A549 (cell line): ENCODE data around the gene XPNPEP2. TPM values are rescaled to one million over a fixed set of nuclear protein-coding genes. Genes with fewer than 3 reads are reported as not detected.

Experiments
- ATAC-seq, 2 experiments: fragments of 200-7000 bp in 1 of 2; fragments of >200 bp in 1 of 2; cut with Nextera tagmentation in 1 of 2; cut with Tn5 transposase in 1 of 2; 3 replicates each; pipeline versions ENCODE4 v1.8.0 to v1.9.1; 2018 to 2020; ENCODE audit warnings: mild to moderate bottlenecking in 1 of 2, moderate library complexity in 1 of 2
- CTCF ChIA-PET: fragments of 300-600 bp; sonication (Branson Sonifier 250); formaldehyde crosslinking; extraction: SDS; loops from one replicate; lab custom pipeline; 2021; ENCODE audit warnings: antibody characterized with exemption, inconsistent platforms; lab: Yijun Ruan, JAX
- POLR2A ChIA-PET: fragments of 350-600 bp; formaldehyde crosslinking; extraction: SDS; loops from one replicate; lab custom pipeline; 2021; ENCODE audit warnings: antibody characterized with exemption, inconsistent platforms; lab: Yijun Ruan, JAX
- DNase-seq, 2 experiments: peaks; one replicate each; pipeline versions ENCODE4 v3.0.0 to v3.0.0-alpha.2; 2011 to 2016; ENCODE audit warnings: low read depth in 1 of 2, low spot score in 1 of 2
- FAIRE-seq: peaks from 2 replicates; lab custom pipeline; 2011; peaks lifted over from hg19 to GRCh38; lab: Jason Lieb, UNC
- H3K27ac ChIP-seq, 2 experiments: fragments of >200 bp; sonication (Bioruptor Twin); formaldehyde crosslinking; 3 replicates each; pipeline ENCODE4 v1.5.1; 2016 to 2017
- H3K4me1 ChIP-seq: fragments of >200 bp; sonication (Bioruptor Twin); formaldehyde crosslinking; 3 replicates; pipeline ENCODE4 v1.6.1; 2016
- H3K4me2 ChIP-seq: fragments of >200 bp; sonication (Bioruptor Twin); formaldehyde crosslinking; 3 replicates; pipeline ENCODE4 v1.6.1; 2016
- H3K4me3 ChIP-seq: fragments of >200 bp; sonication (Bioruptor Twin); formaldehyde crosslinking; 3 replicates; pipeline ENCODE4 v1.5.1; 2016
- H3K9me3 ChIP-seq: fragments of >200 bp; sonication (Bioruptor Twin); formaldehyde crosslinking; 3 replicates; pipeline ENCODE4 v1.6.1; 2016
- ATOH8 ChIP-seq: fragments of 250-450 bp; sonication (Bioruptor Pico); IDR thresholded peaks from 2 replicates; pipeline ENCODE4 v1.5.0; 2020; ENCODE audit warnings: low read depth, mild to moderate bottlenecking, moderate library complexity
- BCL3 ChIP-seq: fragments of >200 bp; sonication (Bioruptor Twin); formaldehyde crosslinking; IDR thresholded peaks from 3 replicates; pipeline ENCODE4 v1.6.1; 2016
- CHD2 ChIP-seq: fragments of 150-350 bp; IDR thresholded peaks from 2 replicates; pipeline ENCODE4 v1.6.1; 2014; ENCODE audit warnings: low read length; ENCODE audit not compliant: partially characterized antibody
- CHD4 ChIP-seq: fragments of 200-600 bp; sonication (generic); IDR thresholded peaks from 2 replicates; pipeline ENCODE4 v1.6.1; 2016; ENCODE audit warnings: antibody characterized with exemption, mild to moderate bottlenecking, borderline replicate concordance
- CTCF ChIP-seq: fragments of >200 bp; sonication (Bioruptor Twin); formaldehyde crosslinking; IDR thresholded peaks from 3 replicates; pipeline ENCODE4 v1.5.1; 2016
- E2F6 ChIP-seq: IDR thresholded peaks from 2 replicates; pipeline ENCODE4 v1.6.1; 2012; ENCODE audit warnings: low read depth, borderline replicate concordance
- ELK1 ChIP-seq: fragments of 150-350 bp; IDR thresholded peaks from 2 replicates; pipeline ENCODE4 v1.6.1; 2014; ENCODE audit warnings: low read depth, mild to moderate bottlenecking, low read length
- EP300 ChIP-seq, 2 experiments: fragments of >200 bp; sonication (Bioruptor Twin); formaldehyde crosslinking; IDR thresholded peaks; 2 replicates in 1 of 2; 3 replicates in 1 of 2; pipeline ENCODE4 v1.6.1; 2016 to 2017
- ESRRA ChIP-seq: fragments of 150-350 bp; IDR thresholded peaks from 2 replicates; pipeline ENCODE4 v1.6.1; 2014; ENCODE audit warnings: mild to moderate bottlenecking, low read length, borderline replicate concordance
- FOSL2 ChIP-seq, 2 experiments: fragments of 450-650 bp in 1 of 2; fragments of >200 bp in 1 of 2; sonication (Bioruptor Twin) in 1 of 2; formaldehyde crosslinking; IDR thresholded peaks; 2 replicates each; pipeline versions ENCODE4 v1.5.0 to v1.6.1; 2016 to 2020; ENCODE audit warnings: mild to moderate bottlenecking in 1 of 2, moderate library complexity in 1 of 2
- GATA3 ChIP-seq: IDR thresholded peaks from 2 replicates; pipeline ENCODE4 v1.6.1; 2012; ENCODE audit warnings: borderline replicate concordance
- HES2 ChIP-seq: fragments of >200 bp; sonication (Bioruptor Twin); formaldehyde crosslinking; IDR thresholded peaks from 2 replicates; pipeline ENCODE4 v1.6.1; 2016
- HOXB13 ChIP-seq: fragments of 250-450 bp; sonication (Bioruptor Pico); IDR thresholded peaks from 2 replicates; pipeline ENCODE4 v1.5.0; 2020; ENCODE audit warnings: low read depth, mild to moderate bottlenecking, moderate library complexity
- HOXB5 ChIP-seq: fragments of 250-450 bp; sonication (Bioruptor Pico); IDR thresholded peaks from 2 replicates; pipeline ENCODE4 v1.5.0; 2020; ENCODE audit warnings: mild to moderate bottlenecking, moderate library complexity
- JUNB ChIP-seq: fragments of >200 bp; sonication (Bioruptor Twin); formaldehyde crosslinking; IDR thresholded peaks from 2 replicates; pipeline ENCODE4 v1.6.1; 2016
- MAZ ChIP-seq: fragments of 150-350 bp; IDR thresholded peaks from 2 replicates; pipeline ENCODE4 v1.6.1; 2014; ENCODE audit warnings: antibody characterized with exemption, low read depth, low read length, borderline replicate concordance
- NR3C1 ChIP-seq: fragments of >200 bp; sonication (Bioruptor Twin); formaldehyde crosslinking; IDR thresholded peaks from 3 replicates; pipeline ENCODE4 v1.6.1; 2017
- RCOR1 ChIP-seq: fragments of 150-350 bp; IDR thresholded peaks from 2 replicates; pipeline ENCODE4 v1.6.1; 2014; ENCODE audit warnings: antibody characterized with exemption, low read length, low read depth
- RFX5 ChIP-seq: fragments of 450-650 bp; IDR thresholded peaks from 2 replicates; pipeline ENCODE4 v1.7.1; 2014; ENCODE audit warnings: antibody characterized with exemption, mild to moderate bottlenecking, moderate library complexity
- SMC3 ChIP-seq: fragments of >200 bp; sonication (Bioruptor Twin); formaldehyde crosslinking; IDR thresholded peaks from 3 replicates; pipeline ENCODE4 v1.6.1; 2018; ENCODE audit warnings: inconsistent platforms
- SREBF2 ChIP-seq: fragments of 450-650 bp; IDR thresholded peaks from 2 replicates; pipeline ENCODE4 v1.6.1; 2014; ENCODE audit warnings: mild to moderate bottlenecking, moderate library complexity
- TP53 ChIP-seq: fragments of 250-450 bp; sonication (Bioruptor Pico); IDR thresholded peaks from 2 replicates; pipeline ENCODE4 v1.5.0; 2021; ENCODE audit warnings: mild to moderate bottlenecking, moderate library complexity
- ZC3H11A ChIP-seq: fragments of 450-650 bp; IDR thresholded peaks from 2 replicates; pipeline ENCODE4 v1.6.1; 2014; ENCODE audit warnings: antibody characterized with exemption, mild to moderate bottlenecking
- ZFP36 ChIP-seq: fragments of 450-650 bp; IDR thresholded peaks from 2 replicates; pipeline ENCODE4 v1.6.1; 2014; ENCODE audit warnings: borderline replicate concordance; ENCODE audit not compliant: partially characterized antibody
- WGBS: methylation state at CpG from one replicate; pipeline ENCODE4 v1.1.6; 2017; ENCODE audit errors: missing lambda C conversion rate; 5-methylcytosine and 5-hydroxymethylcytosine counted together
- polyA plus RNA-seq, 4 experiments: library from polyadenylated mRNA; depleted of rRNA in 3 of 4; stranded (reverse); fragments of >200 nt; fragmentation: RNase III in 1 of 4; extraction: RNeasy Plus Mini Kit Qiagen cat#74134 plus additional on column Dnase treatment in 1 of 4; gene quantifications; 2 replicates in 3 of 4; 3 replicates in 1 of 4; pipeline ENCODE4 v1.2.3, GENCODE V29; 2011 to 2017

The XPNPEP2 gene
- polyA plus RNA-seq, 2 of the 4 experiments (the other 2 are of a cell fraction): not detected

GRCh38 chrX:129808829-129809796 is 70.3 kb downstream of the XPNPEP2 start:
- DNase-seq: no peak
- peak; percentile 81 for FAIRE-seq
- Histone ChIP-seq H3K4me3 (no peak overlapping the region), H3K27ac (no peak overlapping the region), H3K9me3 (no peaks in the 10 kb centered on the region), H3K4me1 (no peaks in the 10 kb centered on the region), H3K4me2 (no peak overlapping the region)
- no peak for ATAC-seq
- POLR2A ChIA-PET: no interaction called here
- CTCF ChIA-PET: no interaction called here
- WGBS: 92% methylated on average over 7 of the region's 7 CpGs
- TF ChIP-seq CTCF (no peak), EP300 (IDR thresholded peaks at IDR 0.05) (no peak), JUNB (no peak)

GRCh38 chrX:129813662-129814368 is 75.0 kb downstream of the XPNPEP2 start:
- DNase-seq: no peak
- no peak for ATAC-seq
- no peaks in the 10 kb centered on the region for H3K4me1 ChIP-seq
- H3K4me2 ChIP-seq: no peak overlapping the region
- TF ChIP-seq TP53 (CRISPR knock-in tag) (no peak), BCL3 (no peak), E2F6 (no peak), RCOR1 (no peak), NR3C1 (no peak), ZC3H11A (no peak), ELK1 (no peak), ATOH8 (CRISPR knock-in tag) (no peak)
- CTCF ChIA-PET: interaction anchor here (3.1 kb wide), 1 partner anchor 9 kb away, joined by 11 read pairs; no protein-coding TSS in a partner anchor
- no peaks in the 10 kb centered on the region for H3K9me3 ChIP-seq
- WGBS: 87% methylated on average over 6 of the region's 6 CpGs
- no peak overlapping the region for H3K4me3 ChIP-seq
- no peak for FAIRE-seq
- H3K27ac ChIP-seq: no peak overlapping the region
- POLR2A ChIA-PET: interaction anchor here (0.6 kb wide), 1 partner anchor 80 kb away, joined by 3 read pairs; no protein-coding TSS in a partner anchor

GRCh38 chrX:129818123-129818522 is 79.3 kb downstream of the XPNPEP2 start:
- Histone ChIP-seq H3K27ac (no peak overlapping the region), H3K9me3 (no peaks in the 10 kb centered on the region), H3K4me2 (no peak overlapping the region), H3K4me3 (no peak overlapping the region)
- FAIRE-seq (no peak), ATAC-seq (no peak), DNase-seq (no peak)
- WGBS: 100% methylated on average over 1 of the region's 2 CpGs
- ChIA-PET POLR2A (no interaction called here), CTCF (no interaction called here)
- TF ChIP-seq GATA3: no peak
- no peak for TF ChIP-seq HOXB5 (CRISPR knock-in tag)
- no peak for TF ChIP-seq ZFP36
- TF ChIP-seq CHD2: no peak
- TF ChIP-seq ESRRA: no peak
- TF ChIP-seq RFX5: no peak
- TF ChIP-seq EP300 (IDR thresholded peaks at IDR 0.05): no peak
- TF ChIP-seq CHD4: no peak
- no peak for TF ChIP-seq HOXB13 (CRISPR knock-in tag)
- TF ChIP-seq SREBF2: no peak
- TF ChIP-seq HES2: no peak
- TF ChIP-seq ZC3H11A: no peak
- TF ChIP-seq FOSL2 (IDR thresholded peaks at IDR 0.05): no peak
- TF ChIP-seq FOSL2 (CRISPR knock-in tag; IDR thresholded peaks at IDR 0.05): no peak
- TF ChIP-seq SMC3: no peak
- no peak for TF ChIP-seq TP53 (CRISPR knock-in tag)
- no peak for TF ChIP-seq MAZ
- TF ChIP-seq, all 56 proteins: peak for 0
- H3K4me1 ChIP-seq: no peaks in the 10 kb centered on the region
